ENCODE results near the gene TEX14.

Gene TEX14

DNA sequence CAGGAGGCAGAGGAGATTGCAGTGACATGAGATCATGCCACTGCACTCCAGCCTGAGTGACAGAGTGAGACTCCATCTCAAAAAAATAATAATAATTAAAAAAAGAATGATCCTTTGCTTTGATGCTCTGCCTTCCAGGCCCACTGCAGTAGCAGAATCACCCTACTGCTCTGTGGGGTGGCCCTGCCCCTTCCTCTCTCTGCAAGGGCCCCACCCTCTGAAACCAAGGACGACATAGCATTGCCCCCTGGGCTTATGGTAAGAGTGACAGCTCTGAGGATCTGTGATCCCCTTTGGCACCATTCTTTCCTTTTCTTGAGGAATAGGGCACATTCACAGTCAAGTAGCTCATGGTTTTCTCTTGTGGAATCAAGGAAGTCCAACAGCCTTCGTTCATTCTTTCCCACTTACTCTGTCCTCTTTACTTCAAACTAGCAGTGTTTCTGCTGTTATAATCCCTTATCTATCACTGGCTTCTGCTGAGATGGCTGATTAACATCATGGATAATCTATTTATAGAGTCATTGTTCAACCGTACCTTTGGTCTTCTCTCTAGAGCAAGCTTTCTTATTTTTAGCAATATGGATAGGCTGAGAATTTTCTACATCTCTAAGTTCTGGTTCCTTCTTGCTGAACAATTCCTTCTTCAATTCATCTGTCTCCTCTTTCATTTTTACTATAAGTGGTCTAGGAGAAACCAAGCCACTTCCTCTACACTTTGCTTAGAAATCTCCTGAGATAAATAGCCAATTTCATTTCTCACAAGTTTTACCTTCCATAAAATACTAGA, 14.7 kb upstream of the TEX14 start:
- H3K36me3 ChIP-seq (ENCODE audit: control insufficient read depth, insufficient read depth, low read length), result peaks cover 8% of the 10 kb centered on the region
- H3K27ac ChIP-seq (ENCODE audit: low read depth, low read length, severe bottlenecking), result peak overlapping the region; percentile 41
- H3K4me3 ChIP-seq (ENCODE audit: extremely low read depth, insufficient read depth, low read length, poor library complexity, severe bottlenecking), result no peak overlapping the region
- no peaks in the 10 kb centered on the region for H3K9me3 ChIP-seq (ENCODE audit: control insufficient read depth, low read length)
- WGBS, 2 experiments (ENCODE audit: insufficient coverage in 2 of 2), result 83 to 90% methylated on average over 2 of the region's 3 CpGs
- peaks cover 3% of the 10 kb centered on the region for H3K4me1 ChIP-seq (ENCODE audit: control insufficient read depth, insufficient read depth, low read length, poor library complexity, severe bottlenecking)

DNA sequence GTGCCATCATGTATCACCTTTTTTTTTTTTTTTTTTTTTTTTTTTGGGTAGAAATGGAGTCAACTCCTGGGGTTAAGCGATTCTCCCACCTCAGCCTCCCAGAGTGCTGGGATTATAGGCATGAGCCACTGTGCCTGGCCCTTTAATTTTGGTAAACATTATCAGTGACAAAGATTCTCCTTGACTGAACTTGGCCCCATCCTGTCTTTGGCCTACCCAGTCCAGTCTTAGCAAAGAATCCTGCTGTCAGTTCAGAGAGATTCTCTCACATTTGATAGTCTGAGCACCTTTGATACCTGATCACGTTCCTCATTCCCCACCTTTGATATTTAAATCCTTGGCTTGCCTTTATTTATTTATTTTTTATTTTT, 12.1 kb upstream of the TEX14 start:
- Histone ChIP-seq H3K36me3 (ENCODE audit: control insufficient read depth, insufficient read depth, low read length) (peaks cover 21% of the 10 kb centered on the region), H3K27ac (ENCODE audit: low read depth, low read length, severe bottlenecking) (no peak overlapping the region), H3K9me3 (ENCODE audit: control insufficient read depth, low read length) (peaks cover 5% of the 10 kb centered on the region), H3K4me3 (ENCODE audit: extremely low read depth, insufficient read depth, low read length, poor library complexity, severe bottlenecking) (no peak overlapping the region), H3K4me1 (ENCODE audit: control insufficient read depth, insufficient read depth, low read length, poor library complexity, severe bottlenecking) (peaks cover 3% of the 10 kb centered on the region)
- WGBS, 2 experiments (ENCODE audit: insufficient coverage in 2 of 2), result 80% methylated on average over 1 of the region's 2 CpGs

DNA sequence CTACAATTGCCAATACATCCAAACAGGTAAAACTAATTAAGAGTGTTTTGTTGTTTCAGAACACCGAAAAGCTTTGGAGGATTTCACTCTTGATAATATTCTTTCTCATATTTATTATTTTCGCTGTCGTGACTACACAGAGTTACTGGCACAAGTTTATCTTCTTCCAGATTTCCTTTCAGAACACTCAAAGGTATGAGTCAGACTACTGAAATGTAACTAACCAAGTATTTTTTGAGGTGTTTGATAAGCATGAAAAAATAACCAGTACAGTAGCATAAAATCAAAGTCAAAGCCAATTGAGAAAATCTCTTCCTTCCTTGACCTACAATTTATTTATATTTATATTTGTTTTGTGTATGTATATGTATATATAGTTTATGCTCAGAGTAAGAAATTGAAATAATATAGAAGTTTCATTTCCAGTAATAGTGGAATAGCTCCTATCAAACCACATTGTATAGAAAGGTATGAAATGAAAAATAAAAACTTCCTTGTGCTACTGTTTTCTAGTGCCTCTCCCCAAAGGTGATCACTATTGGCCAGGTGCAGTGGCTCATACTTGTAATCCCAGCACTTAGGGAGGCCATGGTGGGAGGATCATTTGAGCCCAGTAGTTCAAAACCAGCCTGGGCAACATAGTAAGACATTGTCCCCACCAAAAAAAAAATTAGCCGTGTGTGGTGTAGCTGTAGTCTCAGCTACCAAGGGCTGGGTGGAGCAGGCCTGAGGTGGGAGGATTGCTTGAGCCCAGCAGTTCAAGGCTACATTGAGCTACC, 11.5 kb upstream of the TEX14 start:
- Histone ChIP-seq H3K4me3 (ENCODE audit: extremely low read depth, insufficient read depth, low read length, poor library complexity, severe bottlenecking) (no peak overlapping the region), H3K36me3 (ENCODE audit: control insufficient read depth, insufficient read depth, low read length) (peaks cover 21% of the 10 kb centered on the region), H3K4me1 (ENCODE audit: control insufficient read depth, insufficient read depth, low read length, poor library complexity, severe bottlenecking) (peaks cover 3% of the 10 kb centered on the region), H3K9me3 (ENCODE audit: control insufficient read depth, low read length) (peaks cover 5% of the 10 kb centered on the region), H3K27ac (ENCODE audit: low read depth, low read length, severe bottlenecking) (peak overlapping the region; percentile 45)
- WGBS, 2 experiments (ENCODE audit: insufficient coverage in 2 of 2), result 88% methylated on average over 1 of the region's 4 CpGs; no CpG with 5 or more reads in 1 of the 2 experiments

DNA sequence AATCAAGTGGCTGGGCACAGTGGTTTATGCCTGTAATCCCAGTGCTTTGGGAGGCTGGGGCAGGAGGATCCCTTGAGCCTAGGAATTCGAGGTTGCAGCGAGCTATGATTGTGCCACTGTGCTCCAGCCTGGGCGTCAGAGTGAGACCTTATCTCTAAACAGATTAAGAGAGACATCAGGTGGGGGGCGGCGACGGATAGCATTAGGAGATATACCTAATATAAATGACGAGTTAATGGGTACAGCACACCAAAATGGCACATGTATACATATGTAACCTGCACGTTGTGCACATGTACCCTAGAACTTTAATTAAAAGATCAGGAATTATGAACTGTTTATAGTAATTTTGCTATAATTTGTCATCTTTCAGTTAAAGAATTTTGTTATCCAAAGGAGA, 10.9 kb upstream of the TEX14 start:
- Histone ChIP-seq H3K9me3 (ENCODE audit: control insufficient read depth, low read length) (peaks cover 5% of the 10 kb centered on the region), H3K27ac (ENCODE audit: low read depth, low read length, severe bottlenecking) (peak overlapping the region; percentile 45), H3K4me3 (ENCODE audit: extremely low read depth, insufficient read depth, low read length, poor library complexity, severe bottlenecking) (no peak overlapping the region), H3K36me3 (ENCODE audit: control insufficient read depth, insufficient read depth, low read length) (peaks cover 21% of the 10 kb centered on the region), H3K4me1 (ENCODE audit: control insufficient read depth, insufficient read depth, low read length, poor library complexity, severe bottlenecking) (peaks cover 3% of the 10 kb centered on the region)
- WGBS, 2 experiments (ENCODE audit: insufficient coverage in 2 of 2), result 96% methylated on average over 6 to 7 of the region's 8 CpGs

DNA sequence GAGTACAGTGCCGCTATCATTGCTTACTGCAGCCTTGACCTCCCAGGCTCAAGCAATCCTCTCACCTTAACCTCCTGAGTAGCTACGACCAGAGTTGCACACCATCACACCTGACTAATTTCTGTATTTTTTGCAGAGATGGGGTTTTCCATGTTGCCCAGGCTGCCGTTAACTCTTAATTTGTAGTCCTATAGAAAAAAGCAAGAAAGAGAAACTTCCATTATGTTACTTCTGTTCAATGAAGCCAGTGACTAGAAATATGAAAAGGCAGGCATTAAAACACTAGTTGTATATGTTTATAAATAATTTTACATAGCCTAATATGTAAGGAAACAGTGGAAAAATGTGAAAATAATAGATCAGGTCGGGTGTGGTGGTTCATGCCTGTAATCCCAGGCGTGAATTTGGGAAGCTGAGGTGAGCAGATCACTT, 10.2 kb upstream of the TEX14 start:
- H3K4me1 ChIP-seq (ENCODE audit: control insufficient read depth, insufficient read depth, low read length, poor library complexity, severe bottlenecking), result peaks cover 3% of the 10 kb centered on the region
- WGBS, 2 experiments (ENCODE audit: insufficient coverage in 2 of 2), result 80 to 86% methylated on average over 2 of the region's 5 CpGs
- H3K4me3 ChIP-seq (ENCODE audit: extremely low read depth, insufficient read depth, low read length, poor library complexity, severe bottlenecking), result no peak overlapping the region
- H3K36me3 ChIP-seq (ENCODE audit: control insufficient read depth, insufficient read depth, low read length), result peaks cover 21% of the 10 kb centered on the region
- peaks cover 5% of the 10 kb centered on the region for H3K9me3 ChIP-seq (ENCODE audit: control insufficient read depth, low read length)
- H3K27ac ChIP-seq (ENCODE audit: low read depth, low read length, severe bottlenecking), result no peak overlapping the region

DNA sequence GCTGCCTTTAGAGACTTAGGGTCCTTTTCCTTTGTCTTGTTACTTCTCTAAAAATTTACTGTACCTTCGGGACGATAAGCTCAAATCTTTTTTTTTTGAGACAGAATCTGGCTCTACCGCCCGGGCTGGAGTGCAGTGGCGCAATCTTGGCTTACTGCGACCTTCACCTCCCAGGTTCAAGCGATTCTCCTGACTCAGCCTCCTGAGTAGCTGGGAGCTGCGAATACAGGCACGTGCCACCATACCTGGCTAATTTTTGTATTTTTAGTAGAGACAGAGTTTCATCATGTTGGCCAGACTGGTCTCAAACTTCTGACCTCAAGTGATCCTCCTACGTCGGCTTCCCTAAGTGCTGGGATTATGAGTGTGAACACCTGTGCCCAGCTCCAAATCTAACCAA, 7.9 kb upstream of the TEX14 start:
- H3K36me3 ChIP-seq (ENCODE audit: control insufficient read depth, insufficient read depth, low read length), result peaks cover 21% of the 10 kb centered on the region
- WGBS, 2 experiments (ENCODE audit: insufficient coverage in 2 of 2), result 86 to 95% methylated on average over 8 to 11 of the region's 11 CpGs

DNA sequence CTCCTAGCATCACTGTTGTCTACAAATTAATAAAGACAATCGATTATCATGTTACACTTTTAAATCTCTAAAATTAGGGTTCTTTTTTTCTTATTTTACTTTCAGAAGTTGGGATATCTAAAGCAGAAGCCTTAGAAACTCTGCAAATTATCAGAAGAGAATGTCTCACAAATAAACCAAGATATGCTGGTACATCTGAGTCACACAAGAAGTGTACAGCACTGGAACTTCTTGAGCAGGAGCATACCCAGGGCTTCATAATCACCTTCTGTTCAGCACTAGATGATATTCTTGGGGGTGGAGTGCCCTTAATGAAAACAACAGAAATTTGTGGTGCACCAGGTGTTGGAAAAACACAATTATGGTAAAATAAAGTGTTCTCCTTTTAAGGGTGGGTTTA, 3.0 kb upstream of the TEX14 start:
- Histone ChIP-seq H3K9me3 (ENCODE audit: control insufficient read depth, low read length) (peaks cover 5% of the 10 kb centered on the region), H3K4me1 (ENCODE audit: control insufficient read depth, insufficient read depth, low read length, poor library complexity, severe bottlenecking) (no peaks in the 10 kb centered on the region), H3K27ac (ENCODE audit: low read depth, low read length, severe bottlenecking) (no peak overlapping the region), H3K4me3 (ENCODE audit: extremely low read depth, insufficient read depth, low read length, poor library complexity, severe bottlenecking) (no peak overlapping the region), H3K36me3 (ENCODE audit: control insufficient read depth, insufficient read depth, low read length) (peaks cover 7% of the 10 kb centered on the region)
- WGBS, 2 experiments (ENCODE audit: insufficient coverage in 2 of 2), result no CpG with 5 or more reads among the region's 1 CpG

More for the DNA sequence above, 7.9 kb upstream of the TEX14 start:
- H3K9me3 ChIP-seq (ENCODE audit: control insufficient read depth, low read length), result peaks cover 5% of the 10 kb centered on the region
- no peak overlapping the region for H3K4me3 ChIP-seq (ENCODE audit: extremely low read depth, insufficient read depth, low read length, poor library complexity, severe bottlenecking)
- peaks cover 3% of the 10 kb centered on the region for H3K4me1 ChIP-seq (ENCODE audit: control insufficient read depth, insufficient read depth, low read length, poor library complexity, severe bottlenecking)
- no peak overlapping the region for H3K27ac ChIP-seq (ENCODE audit: low read depth, low read length, severe bottlenecking)

DNA sequence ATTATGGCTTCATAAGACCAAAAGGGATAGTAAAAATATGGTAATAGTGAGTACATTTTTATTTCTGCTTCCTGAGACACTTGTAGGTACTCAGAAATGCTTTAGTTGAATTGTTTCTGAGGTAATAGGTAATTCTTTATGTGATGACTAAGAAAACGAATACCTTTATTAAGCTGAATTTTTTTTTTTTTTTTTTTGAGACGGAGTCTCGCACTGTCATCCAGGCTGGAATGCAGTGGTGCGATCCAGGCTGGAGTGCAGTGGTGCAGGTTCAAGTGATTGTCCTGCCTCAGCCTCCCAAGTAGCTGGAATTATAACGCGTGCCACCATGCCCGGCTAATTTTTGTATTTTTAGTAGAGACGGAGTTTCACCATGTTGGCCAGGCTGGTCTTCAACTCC, 2.5 kb upstream of the TEX14 start:
- no peaks in the 10 kb centered on the region for H3K4me1 ChIP-seq (ENCODE audit: control insufficient read depth, insufficient read depth, low read length, poor library complexity, severe bottlenecking)
- H3K27ac ChIP-seq (ENCODE audit: low read depth, low read length, severe bottlenecking), result no peak overlapping the region
- peaks cover 2% of the 10 kb centered on the region for H3K36me3 ChIP-seq (ENCODE audit: control insufficient read depth, insufficient read depth, low read length)
- no peak overlapping the region for H3K4me3 ChIP-seq (ENCODE audit: extremely low read depth, insufficient read depth, low read length, poor library complexity, severe bottlenecking)
- peaks cover under 1% of the 10 kb centered on the region for H3K9me3 ChIP-seq (ENCODE audit: control insufficient read depth, low read length)
- 89 to 98% methylated on average over 3 to 5 of the region's 8 CpGs for WGBS, 2 experiments (ENCODE audit: insufficient coverage in 2 of 2)

DNA sequence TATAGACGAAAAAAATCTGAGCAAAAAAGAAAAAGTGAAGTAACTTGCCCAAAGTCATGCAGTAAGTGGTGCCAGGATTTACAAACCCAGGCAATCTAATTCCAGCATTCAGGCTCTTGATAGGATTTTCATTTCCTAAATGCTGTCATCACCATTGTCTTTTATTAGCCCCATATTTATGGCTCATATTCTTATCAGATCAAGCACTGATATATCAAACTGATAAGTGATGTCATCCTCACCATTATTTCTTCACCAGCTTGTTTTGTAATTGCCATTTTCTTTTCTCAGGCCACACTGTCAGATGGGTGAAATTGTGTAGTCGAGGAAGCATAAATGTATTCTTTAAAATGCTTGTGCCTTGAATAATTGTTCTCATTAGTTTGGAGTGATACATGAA, 1.9 kb upstream of the TEX14 start:
- no peaks in the 10 kb centered on the region for H3K36me3 ChIP-seq (ENCODE audit: control insufficient read depth, insufficient read depth, low read length)
- H3K4me1 ChIP-seq (ENCODE audit: control insufficient read depth, insufficient read depth, low read length, poor library complexity, severe bottlenecking), result no peaks in the 10 kb centered on the region
- H3K4me3 ChIP-seq (ENCODE audit: extremely low read depth, insufficient read depth, low read length, poor library complexity, severe bottlenecking), result no peak overlapping the region
- 91 to 100% methylated on average over 1 of the region's 2 CpGs for WGBS, 2 experiments (ENCODE audit: insufficient coverage in 2 of 2)
- H3K27ac ChIP-seq (ENCODE audit: low read depth, low read length, severe bottlenecking), result no peak overlapping the region
- H3K9me3 ChIP-seq (ENCODE audit: control insufficient read depth, low read length), result no peaks in the 10 kb centered on the region

DNA sequence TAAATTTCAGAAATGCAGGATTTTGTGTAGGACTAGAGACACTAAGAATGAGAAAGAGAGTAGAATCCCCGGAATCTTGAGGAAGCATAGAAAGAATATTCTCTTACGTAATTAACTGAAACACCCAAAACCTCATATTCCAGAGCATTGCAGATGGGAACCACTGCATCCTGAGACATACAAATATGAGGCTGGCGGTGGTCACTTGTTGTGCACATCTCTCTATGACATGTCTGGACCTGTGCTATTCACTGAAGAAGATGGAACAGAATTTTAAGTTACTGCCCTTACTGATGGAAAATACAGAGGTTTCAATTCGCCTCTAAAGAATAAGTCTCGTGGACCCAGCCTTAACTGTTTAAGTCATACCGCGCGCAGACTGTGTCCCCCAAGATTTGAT, 1.4 kb upstream of the TEX14 start:
- peak overlapping the region; percentile 49 for H3K4me3 ChIP-seq (ENCODE audit: extremely low read depth, insufficient read depth, low read length, poor library complexity, severe bottlenecking)
- H3K27ac ChIP-seq (ENCODE audit: low read depth, low read length, severe bottlenecking), result no peak overlapping the region
- no peaks in the 10 kb centered on the region for H3K36me3 ChIP-seq (ENCODE audit: control insufficient read depth, insufficient read depth, low read length)
- H3K9me3 ChIP-seq (ENCODE audit: control insufficient read depth, low read length), result no peaks in the 10 kb centered on the region
- WGBS, 2 experiments (ENCODE audit: insufficient coverage in 2 of 2), result 90 to 100% methylated on average over 3 to 6 of the region's 8 CpGs
- no peaks in the 10 kb centered on the region for H3K4me1 ChIP-seq (ENCODE audit: control insufficient read depth, insufficient read depth, low read length, poor library complexity, severe bottlenecking)
